GM19463 (cell line): Measurements from ENCODE around the gene BTBD16.
A peak's percentile ranks its signal among the peaks of the same experiment; 100 is the strongest.

Source experiments
- ATAC-seq: cut with Tn5 transposase; IDR thresholded peaks from one replicate; pipeline ENCODE4 v1.9.1; 2021; ENCODE audit warnings: mild to moderate bottlenecking, moderate library complexity; ENCODE audit not compliant: unreplicated experiment

Gene BTBD16

GRCh38 chr10:122362621-122363020, 91.5 kb downstream of the BTBD16 start:
- no peak for ATAC-seq

- ATAC-seq, result no peak
These were observed 92.2 kb downstream of the BTBD16 start for GRCh38 chr10:122363311-122363710.

GRCh38 chr10:122363722-122364463, 92.8 kb downstream of the BTBD16 start:
- no peak for ATAC-seq

- no peak for ATAC-seq
These were observed 97.6 kb downstream of the BTBD16 start for GRCh38 chr10:122368502-122369254.

- ATAC-seq, result no peak
These were observed 102.0 kb downstream of the BTBD16 start for GRCh38 chr10:122373108-122373507.

DNA sequence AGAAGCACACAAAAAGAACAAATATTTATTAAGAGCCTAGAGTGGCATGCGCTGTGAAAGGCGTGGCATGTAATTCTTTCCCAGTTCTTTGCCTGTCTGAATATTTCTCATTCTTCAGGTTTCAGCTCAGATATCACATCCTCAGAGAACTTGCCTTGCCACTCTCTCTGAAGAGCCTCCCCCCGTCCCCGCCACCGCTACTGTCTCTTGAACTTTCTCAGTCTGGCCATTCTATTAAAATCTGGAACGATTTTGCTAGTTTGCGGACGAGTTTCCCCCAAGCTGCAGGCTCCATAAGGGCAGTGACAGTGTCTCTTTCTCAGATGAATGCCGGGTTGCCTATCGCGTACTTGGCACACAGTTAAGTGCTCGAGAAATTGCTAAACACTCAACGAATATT, 102.6 kb downstream of the BTBD16 start:
- ATAC-seq, result no peak

DNA sequence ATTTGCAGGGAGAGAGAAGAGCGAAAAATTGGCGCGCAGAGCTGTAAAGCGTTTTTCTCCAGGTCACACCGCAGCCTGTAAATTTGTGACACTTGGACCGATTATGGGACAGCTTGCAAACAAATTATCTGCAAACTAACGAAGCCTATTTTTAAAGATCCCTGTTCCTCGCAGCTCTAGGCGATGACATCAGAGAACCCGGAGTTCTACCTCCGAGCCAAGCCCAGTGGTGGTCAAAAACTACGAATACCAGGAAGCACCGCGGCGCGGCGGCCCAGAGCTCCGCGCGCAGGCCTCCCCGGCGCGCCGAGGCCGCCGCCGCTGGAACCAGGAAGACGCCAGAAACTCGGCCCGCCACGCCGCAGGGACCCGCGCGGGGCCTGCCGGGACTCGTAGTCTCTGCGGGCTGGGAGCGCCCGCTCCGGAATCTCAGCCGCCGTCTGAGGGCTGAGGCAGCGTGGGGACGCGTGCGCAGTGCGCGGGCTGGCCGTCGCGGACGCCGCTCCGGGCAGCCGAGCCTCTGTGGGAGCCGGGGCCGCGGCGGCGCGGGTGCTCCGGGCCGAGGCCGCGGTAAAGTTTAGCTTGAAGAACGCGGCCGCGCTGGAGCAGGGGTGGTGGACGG, 103.3 kb downstream of the BTBD16 start, which contains the start of gene PLEKHA1:
Gene PLEKHA1 (plus strand): TSS at position 472 of the 622 bp plus-strand sequence. CDS start 18,493 bp downstream, outside the sequence.
- peak; percentile 73 for ATAC-seq

DNA sequence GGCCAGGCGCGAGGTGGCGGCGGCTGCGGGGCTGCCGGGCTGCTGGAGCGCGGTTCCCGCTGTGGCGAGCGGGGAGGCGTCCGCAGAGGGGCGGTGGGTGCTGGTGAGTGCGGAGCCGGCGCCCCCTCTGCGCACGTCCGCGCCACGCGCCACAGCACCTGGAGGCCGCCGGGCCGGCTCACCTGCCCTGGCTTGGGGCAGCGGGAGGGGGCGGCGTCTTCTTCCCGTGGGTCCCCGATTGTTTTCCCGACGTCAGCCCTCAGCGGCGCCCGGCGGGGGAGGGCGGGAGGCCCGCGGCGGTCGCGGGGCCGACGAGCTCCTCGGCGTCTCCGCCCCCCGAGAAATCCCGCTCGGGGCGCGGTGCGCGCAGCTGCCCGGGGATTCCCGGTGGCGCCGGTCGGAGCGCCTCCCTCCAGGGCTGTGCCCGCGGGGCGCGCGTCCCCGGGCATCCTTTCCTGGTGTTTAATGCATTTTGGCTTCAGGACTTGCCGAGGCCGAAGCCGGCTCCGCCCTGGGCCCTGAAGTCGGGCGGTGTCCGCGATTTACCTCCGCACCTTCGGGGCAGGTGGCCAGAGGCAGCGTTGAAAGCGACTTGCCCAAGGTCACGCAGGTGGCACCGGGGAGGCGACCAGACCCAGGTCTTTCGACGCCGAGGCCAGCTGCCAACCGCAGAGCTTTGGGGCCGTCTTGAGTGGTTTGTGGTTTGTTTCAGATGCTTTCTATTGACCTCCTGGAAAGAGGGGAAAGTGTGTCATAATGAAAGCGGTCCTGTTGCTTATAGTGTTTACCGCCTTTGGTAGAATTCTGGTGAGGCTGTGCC, 104.0 kb downstream of the BTBD16 start:
- ATAC-seq, result peak; percentile 62

GRCh38 chr10:122375679-122376160, 104.6 kb downstream of the BTBD16 start:
- ATAC-seq, result no peak

DNA sequence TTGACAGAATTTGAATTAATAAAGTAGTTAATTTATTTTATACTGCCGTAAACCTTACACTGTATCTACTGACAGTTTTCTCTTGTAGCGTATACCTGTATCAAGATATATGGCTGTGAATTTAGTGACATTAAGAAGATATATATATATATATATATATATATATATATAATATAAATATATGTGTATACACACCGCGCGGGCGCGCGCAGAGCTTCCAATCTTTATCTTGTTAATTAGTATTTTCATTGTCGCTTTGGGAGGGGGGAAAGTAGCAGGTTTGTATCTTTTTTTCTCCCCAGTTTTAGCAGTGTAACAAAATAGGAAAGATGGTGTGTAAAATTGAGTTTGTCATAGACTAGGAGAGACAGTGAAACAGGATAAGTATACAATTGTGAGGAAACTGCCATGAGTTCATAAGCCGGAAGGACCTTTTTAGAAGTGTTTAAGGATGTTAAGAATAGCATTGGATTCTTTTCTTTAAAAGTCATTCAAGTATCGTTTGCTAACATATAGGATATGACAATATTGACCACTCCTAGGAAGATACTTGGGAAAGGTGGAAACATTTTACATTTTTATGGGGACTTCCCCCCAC, 105.4 kb downstream of the BTBD16 start:
- no peak for ATAC-seq

GRCh38 chr10:122379041-122379440, 107.9 kb downstream of the BTBD16 start:
- no peak for ATAC-seq

GRCh38 chr10:122379537-122379936, 108.4 kb downstream of the BTBD16 start:
- no peak for ATAC-seq

- ATAC-seq, result no peak
These were observed 109.6 kb downstream of the BTBD16 start for GRCh38 chr10:122380703-122381102.

GRCh38 chr10:122381680-122382079, 110.6 kb downstream of the BTBD16 start:
- no peak for ATAC-seq

DNA sequence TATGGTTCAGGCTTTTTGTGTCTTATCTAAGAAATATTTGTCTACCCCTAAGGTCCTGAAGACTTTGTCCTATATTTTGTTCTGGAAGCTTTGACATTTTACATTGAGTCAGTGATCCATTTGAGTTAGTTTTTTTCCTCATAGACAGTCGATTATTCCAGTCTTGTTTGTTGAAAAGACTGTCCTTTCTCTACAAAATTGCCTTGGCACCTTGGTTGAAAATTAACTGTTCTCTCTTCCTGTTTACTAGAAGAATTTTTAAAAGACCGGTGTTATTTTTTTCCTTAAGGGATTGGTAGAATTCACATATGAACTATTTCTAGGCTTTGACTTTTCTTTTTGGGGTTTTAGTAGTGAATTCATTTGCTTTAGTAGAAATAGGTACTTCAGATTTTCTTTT, 115.4 kb downstream of the BTBD16 start:
- no peak for ATAC-seq

DNA sequence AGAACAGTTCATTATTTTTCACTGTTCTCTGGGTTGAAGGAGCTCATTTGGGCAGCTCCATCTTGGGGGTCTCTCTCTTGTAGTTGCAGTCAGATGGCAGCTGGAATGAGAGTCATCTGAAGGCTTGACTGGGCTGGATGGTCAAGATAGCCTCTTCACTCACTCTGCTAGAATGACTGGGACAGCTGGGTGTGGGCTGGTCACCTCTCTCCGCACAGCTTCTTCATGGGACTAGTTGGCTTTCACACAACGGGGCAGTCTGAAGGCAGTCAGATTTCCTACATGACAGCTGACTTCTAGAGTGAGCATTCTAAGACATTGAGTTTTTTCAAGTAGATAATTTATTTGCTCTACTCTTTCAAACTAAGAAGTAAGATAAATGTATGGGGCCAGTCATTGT, 116.5 kb downstream of the BTBD16 start:
- ATAC-seq, result no peak
